Hepatocyte (in vitro differentiated cells): Measurements from ENCODE around the gene UBASH3A.

Source experiments
- CTCF ChIP-seq: fragments of 200-600 bp; sonication (generic); IDR thresholded peaks from 2 replicates; pipeline ENCODE4 v1.5.1; 2016; ENCODE audit warnings: antibody characterized with exemption, mild to moderate bottlenecking; ENCODE audit not compliant: poor library complexity
- EZH2 ChIP-seq: fragments of 200-600 bp; sonication (generic); IDR thresholded peaks from 2 replicates; pipeline ENCODE4 v1.6.1; 2016; ENCODE audit warnings: antibody characterized with exemption, mild to moderate bottlenecking, borderline replicate concordance
- EZH2phosphoT487 ChIP-seq: fragments of 200-600 bp; sonication (generic); IDR thresholded peaks from one replicate; pipeline ENCODE4 v1.6.1; 2018; ENCODE audit warnings: antibody characterized with exemption, mild to moderate bottlenecking, low read depth, moderate library complexity; ENCODE audit not compliant: unreplicated experiment, severe bottlenecking

- no peak for TF ChIP-seq CTCF
- TF ChIP-seq EZH2, result no peak
- no peak for TF ChIP-seq EZH2phosphoT487
Observed at GRCh38 chr21:42455196-42455595, 51.5 kb downstream of the UBASH3A start.
